H1 (cell line): ENCODE results near the gene MNAT1. TPM values are rescaled to one million over a fixed set of nuclear protein-coding genes. Genes with fewer than 3 reads are reported as not detected.

Experiments
- CTCF ChIA-PET: fragments of 300-600 bp; sonication (Branson Sonifier 250); formaldehyde crosslinking; loops from one replicate; lab custom pipeline; 2021; ENCODE audit not compliant: partially characterized antibody; lab: Charles Lee
- POLR2A ChIA-PET: fragments of 300-600 bp; sonication (Branson Sonifier 250); formaldehyde crosslinking; loops from one replicate; lab custom pipeline; 2021; ENCODE audit warnings: inconsistent platforms; ENCODE audit not compliant: partially characterized antibody; lab: Charles Lee
- DNase-seq, 2 experiments: peaks; one replicate each; pipeline versions ENCODE4 v3.0.0 to v3.0.0-alpha.2; 2010 to 2022; ENCODE audit warnings: low spot score in 2 of 2, low read depth in 1 of 2, mixed read lengths in 1 of 2
- FAIRE-seq: peaks from 2 replicates; lab custom pipeline; 2011; peaks lifted over from hg19 to GRCh38; lab: Jason Lieb, UNC
- H2AFZ ChIP-seq: 2 replicates; pipeline ENCODE4 v1.8.1; 2012; ENCODE audit warnings: low read length, inconsistent platforms
- H2AK5ac ChIP-seq: 2 replicates; pipeline ENCODE4 v1.6.1; 2013; ENCODE audit warnings: low read depth, low read length
- H2BK120ac ChIP-seq: replicated peaks from 2 replicates; pipeline ENCODE3; 2013; ENCODE audit warnings: low read depth, low read length, inconsistent platforms
- H2BK12ac ChIP-seq: 2 replicates; pipeline ENCODE4 v1.6.1; 2013; ENCODE audit warnings: low read depth, low read length
- H2BK15ac ChIP-seq: 2 replicates; pipeline ENCODE4 v1.6.1; 2013; ENCODE audit warnings: low read length
- H2BK20ac ChIP-seq: 2 replicates; pipeline ENCODE4 v1.6.1; 2013; ENCODE audit warnings: low read length
- H2BK5ac ChIP-seq: 2 replicates; pipeline ENCODE4 v1.6.1; 2013; ENCODE audit warnings: low read depth, low read length
- H3K14ac ChIP-seq: 2 replicates; pipeline ENCODE4 v1.6.1; 2013; ENCODE audit warnings: inconsistent platforms; ENCODE audit not compliant: insufficient read length
- H3K18ac ChIP-seq: 2 replicates; pipeline ENCODE4 v1.6.1; 2013; ENCODE audit warnings: low read length; ENCODE audit errors: extremely low read depth
- H3K23ac ChIP-seq: 2 replicates; pipeline ENCODE4 v1.6.1; 2013; ENCODE audit warnings: inconsistent platforms; ENCODE audit not compliant: insufficient read length
- H3K23me2 ChIP-seq: 2 replicates; pipeline ENCODE4 v1.6.1; 2013; ENCODE audit warnings: low read depth, low read length
- H3K27ac ChIP-seq: 2 replicates; pipeline ENCODE4 v1.6.1; 2011; ENCODE audit warnings: low read depth, low read length, inconsistent platforms
- H3K27me3 ChIP-seq, 4 experiments: replicated peaks in 1 of 4; 1 replicate in 1 of 4; 2 replicates in 3 of 4; pipeline versions ENCODE4 v1.6.1 to v1.8.1; 2011 to 2013; ENCODE audit warnings: low read length in 3 of 4, mild to moderate bottlenecking in 3 of 4, inconsistent platforms in 2 of 4, mixed read lengths in 2 of 4, moderate library complexity in 1 of 4; ENCODE audit not compliant: control insufficient read depth in 3 of 4, insufficient read depth in 3 of 4; ENCODE audit errors: extremely low read depth in 1 of 4
- H3K36me3 ChIP-seq, 4 experiments: 2 replicates each; pipeline versions ENCODE4 v1.6.1 to v1.8.1; 2011 to 2013; ENCODE audit warnings: mild to moderate bottlenecking in 4 of 4, low read length in 3 of 4, moderate library complexity in 2 of 4, control low read depth in 1 of 4, inconsistent platforms in 1 of 4; ENCODE audit not compliant: insufficient read depth in 4 of 4, control insufficient read depth in 2 of 4
- H3K4ac ChIP-seq: replicated peaks from 2 replicates; pipeline ENCODE3; 2013; ENCODE audit warnings: low read length, low read depth, mixed read lengths, inconsistent platforms; ENCODE audit not compliant: insufficient read length
- H3K4me1 ChIP-seq, 4 experiments: replicated peaks in 1 of 4; 1 replicate in 1 of 4; 2 replicates in 3 of 4; pipeline versions ENCODE4 v1.6.1 to v1.8.1; 2011 to 2013; ENCODE audit warnings: low read length in 3 of 4, inconsistent platforms in 2 of 4, mixed read lengths in 1 of 4; ENCODE audit not compliant: insufficient read depth in 4 of 4, control insufficient read depth in 3 of 4
- H3K4me2 ChIP-seq, 2 experiments: 2 replicates each; pipeline versions ENCODE4 v1.6.1 to v1.8.1; 2011 to 2013; ENCODE audit warnings: low read depth in 2 of 2, low read length in 2 of 2, control low read depth in 1 of 2, inconsistent platforms in 1 of 2, mild to moderate bottlenecking in 1 of 2; ENCODE audit not compliant: insufficient read depth in 1 of 2
- H3K4me3 ChIP-seq, 4 experiments: fragments of 200-600, 300-600 bp in 1 of 4; sonication (generic), shearing (Covaris generic), sonication (Bioruptor Twin) in 1 of 4; 2 replicates each; pipeline versions ENCODE4 v1.5.1 to v1.8.1; 2011 to 2016; ENCODE audit warnings: low read length in 4 of 4, low read depth in 3 of 4, control low read depth in 2 of 4, inconsistent platforms in 2 of 4, mild to moderate bottlenecking in 2 of 4, mixed read lengths in 1 of 4, moderate library complexity in 1 of 4; ENCODE audit not compliant: insufficient read depth in 2 of 4; ENCODE audit errors: extremely low read depth in 1 of 4
- H3K56ac ChIP-seq: replicated peaks from 2 replicates; pipeline ENCODE3; 2013; ENCODE audit warnings: low read depth, mild to moderate bottlenecking, mixed read lengths, low read length, inconsistent platforms; ENCODE audit not compliant: insufficient read length
- H3K79me1 ChIP-seq: 2 replicates; pipeline ENCODE4 v1.6.1; 2013; ENCODE audit warnings: low read depth, low read length, control low read depth
- H3K79me2 ChIP-seq, 2 experiments: 2 replicates each; pipeline versions ENCODE4 v1.6.1 to v1.8.1; 2012 to 2013; ENCODE audit warnings: low read length in 2 of 2, mild to moderate bottlenecking in 2 of 2, inconsistent platforms in 1 of 2; ENCODE audit not compliant: insufficient read depth in 2 of 2, control insufficient read depth in 1 of 2
- H3K9ac ChIP-seq, 4 experiments: replicated peaks in 1 of 4; 1 replicate in 1 of 4; 2 replicates in 3 of 4; pipeline versions ENCODE4 v1.6.1 to v1.8.1; 2011 to 2013; ENCODE audit warnings: low read depth in 3 of 4, low read length in 3 of 4, control low read depth in 2 of 4, mild to moderate bottlenecking in 2 of 4, moderate library complexity in 2 of 4, inconsistent platforms in 1 of 4; ENCODE audit errors: extremely low read depth in 1 of 4
- H3K9me3 ChIP-seq, 2 experiments: 2 replicates each; pipeline versions ENCODE4 v1.6.1 to v1.8.1; 2012 to 2013; ENCODE audit warnings: mild to moderate bottlenecking in 2 of 2, moderate library complexity in 2 of 2, control low read depth in 1 of 2, inconsistent platforms in 1 of 2, low read depth in 1 of 2, low read length in 1 of 2, mixed read lengths in 1 of 2; ENCODE audit not compliant: insufficient read depth in 2 of 2
- H4K20me1 ChIP-seq, 2 experiments: replicated peaks in 1 of 2; 2 replicates each; pipeline versions ENCODE3 to v1.8.1; 2011 to 2013; ENCODE audit warnings: inconsistent platforms in 2 of 2, low read length in 2 of 2, mild to moderate bottlenecking in 1 of 2; ENCODE audit not compliant: insufficient read depth in 2 of 2, control insufficient read depth in 1 of 2
- H4K5ac ChIP-seq: 2 replicates; pipeline ENCODE4 v1.6.1; 2013; ENCODE audit warnings: low read length, low read depth, mixed read lengths, inconsistent platforms; ENCODE audit not compliant: insufficient read length
- H4K8ac ChIP-seq: 2 replicates; pipeline ENCODE4 v1.8.0; 2013; ENCODE audit warnings: mild to moderate bottlenecking, moderate library complexity, low read length, inconsistent platforms; ENCODE audit not compliant: insufficient read depth; ENCODE audit errors: extremely low read depth
- H4K91ac ChIP-seq: replicated peaks from 2 replicates; pipeline ENCODE3; 2013; ENCODE audit warnings: low read length, mixed read lengths, inconsistent platforms; ENCODE audit not compliant: insufficient read length
- ATF3 ChIP-seq: IDR thresholded peaks from 2 replicates; pipeline ENCODE4 v1.6.1; 2011; ENCODE audit warnings: low read depth, mild to moderate bottlenecking, low read length; ENCODE audit not compliant: insufficient read depth
- CTBP2 ChIP-seq: IDR thresholded peaks from 2 replicates; pipeline ENCODE4 v1.7.0; 2011; ENCODE audit warnings: borderline replicate concordance, mild to moderate bottlenecking, moderate library complexity, mixed read lengths, low read length; ENCODE audit not compliant: insufficient read depth, insufficient read length
- FOSL1 ChIP-seq: IDR thresholded peaks from 2 replicates; pipeline ENCODE4 v1.6.1; 2011; ENCODE audit warnings: mild to moderate bottlenecking, low read depth, low read length, moderate library complexity; ENCODE audit not compliant: insufficient read depth
- HDAC2 ChIP-seq, 2 experiments: fragments of 300-600 bp in 1 of 2; sonication (generic) in 1 of 2; IDR thresholded peaks; 2 replicates each; pipeline ENCODE4 v1.6.1; 2011 to 2012; ENCODE audit warnings: low read depth in 2 of 2, low read length in 2 of 2, mild to moderate bottlenecking in 2 of 2, moderate library complexity in 2 of 2, borderline replicate concordance in 1 of 2, inconsistent platforms in 1 of 2
- HDAC6 ChIP-seq: IDR thresholded peaks from one replicate; pipeline ENCODE4 v1.7.1; 2012; ENCODE audit warnings: low read depth, mild to moderate bottlenecking, inconsistent platforms, low read length, moderate library complexity
- JUND ChIP-seq: IDR thresholded peaks from 2 replicates; pipeline ENCODE4 v1.6.1; 2011; ENCODE audit warnings: mild to moderate bottlenecking, improper control_type of control experiment, low read length
- KDM1A ChIP-seq: fragments of 200-600, 300-600 bp; sonication (generic); IDR thresholded peaks from 2 replicates; pipeline ENCODE4 v1.7.1; 2016; ENCODE audit warnings: mild to moderate bottlenecking, low read length, borderline replicate concordance
- KDM4A ChIP-seq: IDR thresholded peaks from one replicate; pipeline ENCODE4 v1.7.1; 2012; ENCODE audit warnings: low read depth, mild to moderate bottlenecking, moderate library complexity, low read length, inconsistent platforms; ENCODE audit not compliant: severe bottlenecking
- NRF1 ChIP-seq: IDR thresholded peaks from 2 replicates; pipeline ENCODE4 v1.6.1; 2011; ENCODE audit warnings: mild to moderate bottlenecking, low read depth, low read length, improper control_type of control experiment
- POLR2A ChIP-seq, 2 experiments: IDR thresholded peaks; 1 replicate in 1 of 2; 2 replicates in 1 of 2; pipeline ENCODE4 v1.6.1; 2011; ENCODE audit warnings: low read depth in 2 of 2, low read length in 2 of 2, mild to moderate bottlenecking in 2 of 2; ENCODE audit errors: control extremely low read depth in 1 of 2
- RXRA ChIP-seq: IDR thresholded peaks from 2 replicates; pipeline ENCODE4 v1.6.1; 2011; ENCODE audit warnings: low read depth, mild to moderate bottlenecking, low read length, moderate library complexity; ENCODE audit not compliant: insufficient read depth
- TAF7 ChIP-seq: optimal IDR thresholded peaks from 2 replicates; pipeline ENCODE3; 2011; ENCODE audit warnings: low read depth, mild to moderate bottlenecking, inconsistent platforms, low read length, moderate library complexity, borderline replicate concordance
- USF2 ChIP-seq: IDR thresholded peaks from 2 replicates; pipeline ENCODE4 v1.6.1; 2011; ENCODE audit warnings: low read length, improper control_type of control experiment
- polyA plus RNA-seq, 7 experiments: library from polyadenylated mRNA; depleted of rRNA in 3 of 7; stranded (reverse) in 5 of 7; unstranded in 2 of 7; fragments of >200 nt in 5 of 7; fragments of 200-250 nt in 2 of 7; gene quantifications; 1 replicate in 5 of 7; 2 replicates in 1 of 7; 4 replicates in 1 of 7; pipeline versions ENCODE4 v1.2.1 to v1.2.3, GENCODE V29; 2011 to 2013; ENCODE audit warnings: missing spikeins in 2 of 7, mixed read lengths in 2 of 7
- total RNA-seq: library from RNA; stranded (reverse); fragmentation: NEBNext Ultra II Directional; extraction: Animal tissue kit (Norgen Biotek cat#: 25700); gene quantifications from 2 replicates; pipeline ENCODE4 v1.2.1, GENCODE V29; 2021

The MNAT1 gene
- total and polyA plus RNA-seq, 2 of the 8 experiments (the other 6 are each of a cell fraction or from before 2014, with no cell fraction given), result 34.7 to 52.1 TPM

- Histone ChIP-seq H3K79me1 (no peaks in the 10 kb centered on the region), H3K9me3 (no peaks in the 10 kb centered on the region), H2BK15ac (no peak overlapping the region), H3K4me2 (no peak overlapping the region), H3K23ac (no peak overlapping the region), H2BK5ac (no peak overlapping the region), H3K23me2 (no peaks in the 10 kb centered on the region), H2BK120ac (no peak overlapping the region), H4K91ac (no peak overlapping the region), H3K79me2 (peaks cover 0 to 5% of the 10 kb centered on the region in 2 experiments; a peak in 1 of 4 replicates), H3K4ac (no peak overlapping the region), H3K36me3 (no peaks in the 10 kb centered on the region; a peak in 1 of 8 replicates), H3K27me3 (no peaks in the 10 kb centered on the region), H3K4me1 (no peaks in the 10 kb centered on the region; a peak in 1 of 7 replicates), H3K9ac (no peak overlapping the region), H2BK12ac (no peak overlapping the region), H4K5ac (no peak overlapping the region), H2AFZ (no peak overlapping the region), H3K4me3 (no peak overlapping the region), H3K18ac (no peak overlapping the region), H3K27ac (no peak overlapping the region), H4K8ac (no peak overlapping the region), H3K14ac (no peak overlapping the region), H3K56ac (no peak overlapping the region), H2AK5ac (no peak overlapping the region), H2BK20ac (no peak overlapping the region), H4K20me1 (no peaks in the 10 kb centered on the region)
- ChIA-PET POLR2A (interaction anchor here (1.2 kb wide), 1 partner anchor 35 kb away, joined by 5 read pairs; no protein-coding TSS in a partner anchor), CTCF (interaction anchor here (1.4 kb wide), 1 partner anchor 11 kb away, joined by 3 read pairs; no protein-coding TSS in a partner anchor)
- DNase-seq (no peak), FAIRE-seq (no peak)
- TF ChIP-seq JUND (no peak), HDAC2 (IDR thresholded peaks at IDR 0.05; ENCODE audit: borderline replicate concordance in 1 of 2, low read depth in 2 of 2, low read length in 2 of 2) (no peak), POLR2A (IDR thresholded peaks at IDR 0.05; ENCODE audit: control extremely low read depth in 1 of 2, low read depth in 2 of 2, low read length in 2 of 2) (no peak), HDAC6 (no peak), CTBP2 (no peak), KDM1A (no peak), NRF1 (no peak), FOSL1 (no peak), ATF3 (no peak), TAF7 (no peak), RXRA (no peak), KDM4A (no peak), USF2 (no peak)
Observed at GRCh38 chr14:60796434-60796833, 61.9 kb downstream of the MNAT1 start.
